ENCODE data around the gene DPP6.

GRCh38 chr7:154438571-154439367, 386.6 kb downstream of the DPP6 start:
- TF ChIP-seq POLR2AphosphoS5 (IDR thresholded peaks at IDR 0.05; ENCODE audit: low read depth, low read length): no peak
- TF ChIP-seq TAF1 (IDR thresholded peaks at IDR 0.05; ENCODE audit: low read depth, low read length): no peak
- TF ChIP-seq POLR2A (IDR thresholded peaks at IDR 0.05; ENCODE audit: low read depth, low read length): no peak
- TF ChIP-seq SPI1 (IDR thresholded peaks at IDR 0.05; ENCODE audit: low read depth, low read length): no peak
